ENCODE measurements around the gene AP1G2. TPM values are rescaled to one million over a fixed set of nuclear protein-coding genes. Genes with fewer than 3 reads are reported as not detected.

AP1G2 gene
- total RNA-seq, 2 experiments from 2014 or later = 193 to 198 TPM

GRCh38 chr14:23559010-23559925 is 8.3 kb downstream of the AP1G2 start:
- no peak overlapping the region for H3K27ac ChIP-seq (ENCODE audit: low read depth in 1 of 2, low read length in 2 of 2)
- peak; percentile 89 for TF ChIP-seq CTCF (IDR thresholded peaks at IDR 0.05)
- ATAC-seq (ENCODE audit: poor library complexity) = no peak
- H3K4me1 ChIP-seq (ENCODE audit: insufficient read depth, low read length) = peaks cover 33% of the 10 kb centered on the region
- H3K4me3 Mint-ChIP-seq = peak overlapping the region; percentile 45
- CTCF ChIA-PET = interaction anchor here (0.6 to 6.0 kb wide), 17 partner anchors 8 to 207 kb away, joined by 3 to 67 read pairs (median 5); partner anchors contain the start of genes NGDN, SLC22A17 and ZFHX2
- intact Hi-C loops (cut with DNase I, micrococcal nuclease) = loop anchor here (2.0 to 5.0 kb wide), 3 partner anchors 18 to 292 kb away; partner anchors contain the start of gene PABPN1 (in 1 of the 2)
- no peaks in the 10 kb centered on the region for H3K27me3 Mint-ChIP-seq
- POLR2A ChIA-PET = interaction anchor here (0.5 to 3.2 kb wide), 3 partner anchors 50 to 81 kb away, joined by 3 to 24 read pairs (median 3); no protein-coding TSS in a partner anchor
- H3K27me3 ChIP-seq (ENCODE audit: control insufficient read depth in 1 of 2, insufficient read depth in 2 of 2, low read length in 2 of 2) = no peaks in the 10 kb centered on the region
- peaks cover 50% of the 10 kb centered on the region for H3K36me3 Mint-ChIP-seq (ENCODE audit: low read depth)
- H3K27ac Mint-ChIP-seq = no peak overlapping the region
- H3K36me3 ChIP-seq (ENCODE audit: insufficient read depth, low read length) = peaks cover 60% of the 10 kb centered on the region
- no peaks in the 10 kb centered on the region for H3K9me3 Mint-ChIP-seq
- peak; percentile 48 to 86 (median 62) for DNase-seq
- H3K9me3 ChIP-seq (ENCODE audit: control insufficient read depth in 1 of 2, insufficient read depth in 1 of 2, low read length in 2 of 2) = no peaks in the 10 kb centered on the region
- peaks cover 47% of the 10 kb centered on the region for H3K4me1 Mint-ChIP-seq (ENCODE audit: low read depth)
- H3K4me3 ChIP-seq (ENCODE audit: low read length) = no peak overlapping the region

DNA sequence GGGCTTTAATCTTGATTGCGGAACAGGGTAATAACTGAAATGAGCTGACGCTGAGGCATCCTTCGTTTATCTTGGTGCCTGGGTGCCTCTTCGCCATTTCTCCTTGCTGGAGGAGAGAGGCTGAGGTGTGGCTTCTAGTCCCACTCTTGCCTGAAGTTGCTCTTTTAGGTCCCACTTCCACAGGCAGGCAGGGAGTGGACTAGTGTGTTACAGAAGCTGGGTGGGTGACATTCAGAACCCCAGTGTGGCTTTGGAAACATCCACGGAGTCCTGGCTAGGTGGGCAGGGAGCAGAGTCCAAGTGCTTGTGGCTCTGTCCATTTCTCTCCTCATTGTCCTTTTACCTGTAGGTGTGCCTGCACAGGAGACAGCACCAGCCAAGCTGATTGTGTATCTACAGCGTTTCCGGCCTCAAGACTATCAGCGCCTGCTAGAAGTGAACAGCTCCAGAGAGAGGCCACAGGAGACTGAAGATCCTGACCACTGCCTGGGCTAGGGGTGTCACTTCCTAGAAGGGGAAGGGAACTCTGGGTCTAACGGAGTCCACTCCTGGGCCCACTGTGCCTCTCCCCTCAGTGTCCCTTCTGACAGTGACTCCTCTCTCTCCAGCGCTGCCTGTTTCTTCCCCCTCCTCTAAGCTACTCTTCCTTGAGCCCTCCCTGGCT is 9.1 kb downstream of the AP1G2 start:
- Histone ChIP-seq H3K27me3 (ENCODE audit: control insufficient read depth in 1 of 2, insufficient read depth in 2 of 2, low read length in 2 of 2) (no peaks in the 10 kb centered on the region), H3K9me3 (ENCODE audit: control insufficient read depth in 1 of 2, insufficient read depth in 1 of 2, low read length in 2 of 2) (no peaks in the 10 kb centered on the region), H3K36me3 (ENCODE audit: insufficient read depth, low read length) (peaks cover 52% of the 10 kb centered on the region), H3K4me3 (ENCODE audit: low read length) (no peak overlapping the region), H3K27ac (ENCODE audit: low read depth in 1 of 2, low read length in 2 of 2) (peak overlapping the region in 1 of 2 donors; percentile 5), H3K4me1 (ENCODE audit: insufficient read depth, low read length) (peaks cover 30% of the 10 kb centered on the region)
- peaks cover 44% of the 10 kb centered on the region for H3K36me3 Mint-ChIP-seq (ENCODE audit: low read depth)
- TF ChIP-seq CTCF (IDR thresholded peaks at IDR 0.05) = no peak
- ChIA-PET POLR2A (interaction anchor here (0.7 to 3.2 kb wide), 2 partner anchors 49 to 80 kb away, joined by 3 to 24 read pairs; no protein-coding TSS in a partner anchor), CTCF (interaction anchor here (0.6 to 6.0 kb wide), 7 partner anchors 9 to 83 kb away, joined by 3 to 67 read pairs (median 11); no protein-coding TSS in a partner anchor)
- H3K27ac Mint-ChIP-seq = no peak overlapping the region
- intact Hi-C loops (cut with DNase I, micrococcal nuclease) = loop anchor here (2.0 to 5.0 kb wide), 3 partner anchors 18 to 291 kb away; partner anchors contain the start of gene PABPN1 (in 1 of the 2)
- no peaks in the 10 kb centered on the region for H3K9me3 Mint-ChIP-seq
- no peaks in the 10 kb centered on the region for H3K27me3 Mint-ChIP-seq
- H3K4me3 Mint-ChIP-seq = peak overlapping the region; percentile 84
- peaks cover 41% of the 10 kb centered on the region for H3K4me1 Mint-ChIP-seq (ENCODE audit: low read depth)
- no peak for ATAC-seq (ENCODE audit: poor library complexity)
- DNase-seq = peak in 1 of 14 experiments; percentile 13

DNA sequence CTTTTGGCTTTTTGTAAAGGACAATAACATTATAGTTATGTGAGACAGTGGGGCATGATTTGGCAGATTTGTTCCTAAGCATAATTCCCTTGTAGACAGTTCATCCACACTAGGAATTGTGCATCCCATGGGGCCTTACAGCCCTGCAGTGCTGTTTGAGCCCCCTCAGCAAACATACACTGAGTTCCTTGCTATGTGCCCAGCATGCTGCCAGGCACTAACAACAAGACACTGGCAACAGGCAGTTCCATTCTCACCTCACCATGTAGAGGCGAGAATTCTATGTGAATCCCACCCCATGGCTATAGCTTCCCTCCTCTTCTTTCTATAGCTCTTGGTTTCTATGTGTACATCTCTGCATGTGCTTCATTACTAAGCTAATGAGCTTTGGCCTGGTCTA is 9.6 kb downstream of the AP1G2 start:
- Mint-ChIP-seq H3K27me3 (no peaks in the 10 kb centered on the region), H3K9me3 (no peaks in the 10 kb centered on the region), H3K36me3 (ENCODE audit: low read depth) (peaks cover 39% of the 10 kb centered on the region), H3K27ac (peak overlapping the region; percentile 3), H3K4me3 (peak overlapping the region; percentile 84), H3K4me1 (ENCODE audit: low read depth) (peaks cover 36% of the 10 kb centered on the region)
- peak overlapping the region in 1 of 2 donors; percentile 5 for H3K27ac ChIP-seq (ENCODE audit: low read depth in 1 of 2, low read length in 2 of 2)
- H3K4me1 ChIP-seq (ENCODE audit: insufficient read depth, low read length) = peaks cover 30% of the 10 kb centered on the region
- DNase-seq (no peak), ATAC-seq (ENCODE audit: poor library complexity) (no peak)
- H3K4me3 ChIP-seq (ENCODE audit: low read length) = no peak overlapping the region
- H3K36me3 ChIP-seq (ENCODE audit: insufficient read depth, low read length) = peaks cover 47% of the 10 kb centered on the region
- no peaks in the 10 kb centered on the region for H3K9me3 ChIP-seq (ENCODE audit: control insufficient read depth in 1 of 2, insufficient read depth in 1 of 2, low read length in 2 of 2)
- CTCF ChIA-PET = interaction anchor here (6.0 kb wide), 1 partner anchor 79 kb away, joined by 67 read pairs; no protein-coding TSS in a partner anchor
- POLR2A ChIA-PET = interaction anchor here (0.6 to 3.2 kb wide), 2 partner anchors 9 to 80 kb away, joined by 3 to 24 read pairs; no protein-coding TSS in a partner anchor
- no peaks in the 10 kb centered on the region for H3K27me3 ChIP-seq (ENCODE audit: control insufficient read depth in 1 of 2, insufficient read depth in 2 of 2, low read length in 2 of 2)
- TF ChIP-seq CTCF (IDR thresholded peaks at IDR 0.05) = no peak
- intact Hi-C loops (cut with DNase I, micrococcal nuclease) = loop anchor here (2.0 to 5.0 kb wide), 3 partner anchors 17 to 291 kb away; partner anchors contain the start of gene PABPN1 (in 1 of the 2)

All from CD4-positive, alpha-beta T cell (primary cell).